ENCODE measurements around the gene CAMK2D.

Gene CAMK2D

DNA sequence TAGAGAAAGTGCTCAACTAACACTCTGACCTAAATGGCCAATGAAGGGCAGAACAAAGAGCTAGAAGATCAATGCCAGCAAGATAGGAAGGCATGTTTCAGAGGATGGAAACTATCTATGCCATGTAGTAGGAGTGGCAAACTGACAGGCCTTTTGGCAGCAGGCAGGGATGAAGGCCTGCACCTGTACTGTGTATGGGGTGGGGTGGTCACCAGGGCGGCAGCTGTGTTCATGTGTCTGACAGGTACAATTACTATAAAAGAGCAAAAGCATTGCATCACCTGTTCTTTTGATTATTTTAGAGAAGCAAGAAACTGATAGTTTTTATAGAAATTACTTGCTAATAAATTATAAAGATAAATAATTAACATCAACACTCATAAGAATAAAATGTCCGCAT is 239.1 kb downstream of the CAMK2D start:
- DNase-seq (ENCODE audit: low read depth) = no peak

- no peak for DNase-seq (ENCODE audit: low read depth)
These were observed 248.2 kb downstream of the CAMK2D start for GRCh38 chr4:113513382-113513781.

- no peak for DNase-seq (ENCODE audit: low read depth)
These were observed 248.7 kb downstream of the CAMK2D start for GRCh38 chr4:113512880-113513279.

DNA sequence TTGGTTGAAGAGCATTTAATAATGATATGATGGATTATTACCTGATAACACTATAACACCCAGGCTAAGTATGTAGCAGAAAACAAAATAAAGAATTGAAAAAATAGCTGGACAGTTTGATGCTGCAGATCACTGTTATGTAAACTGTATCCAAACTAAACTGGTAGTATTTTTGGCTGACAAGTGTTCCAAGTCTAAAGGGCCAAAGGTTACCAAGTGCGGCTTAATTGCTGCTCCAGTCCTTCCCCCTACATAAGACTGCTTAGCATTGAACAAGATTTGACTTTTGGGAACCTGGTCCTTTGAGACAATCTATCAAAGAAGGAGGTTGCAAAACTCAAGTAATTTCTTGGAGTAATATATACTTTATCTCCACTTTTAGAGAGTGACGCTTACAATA is 249.6 kb downstream of the CAMK2D start:
- no peak for DNase-seq (ENCODE audit: low read depth)

DNA sequence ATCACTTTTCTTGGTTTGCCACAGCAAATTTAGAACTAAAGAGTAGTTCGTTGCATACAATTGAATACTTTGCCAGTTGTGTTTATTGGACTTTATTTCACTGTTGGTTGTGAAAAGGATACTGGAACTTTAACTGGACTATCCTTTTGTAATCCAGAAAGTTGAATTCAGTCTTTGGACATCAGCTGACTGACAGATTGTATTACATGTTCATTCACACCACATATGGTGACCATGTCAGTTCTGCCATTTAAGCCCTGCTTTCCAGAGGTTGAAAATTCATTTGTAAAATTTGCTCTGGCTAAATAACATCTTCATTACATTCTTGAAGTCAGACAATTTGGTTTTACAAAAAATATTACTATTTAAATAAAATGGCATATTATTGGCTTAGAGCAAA is 251.7 kb downstream of the CAMK2D start:
- DNase-seq (ENCODE audit: low read depth) = no peak

GRCh38 chr4:113505044-113505443 is 256.5 kb downstream of the CAMK2D start:
- no peak for DNase-seq (ENCODE audit: low read depth)

DNA sequence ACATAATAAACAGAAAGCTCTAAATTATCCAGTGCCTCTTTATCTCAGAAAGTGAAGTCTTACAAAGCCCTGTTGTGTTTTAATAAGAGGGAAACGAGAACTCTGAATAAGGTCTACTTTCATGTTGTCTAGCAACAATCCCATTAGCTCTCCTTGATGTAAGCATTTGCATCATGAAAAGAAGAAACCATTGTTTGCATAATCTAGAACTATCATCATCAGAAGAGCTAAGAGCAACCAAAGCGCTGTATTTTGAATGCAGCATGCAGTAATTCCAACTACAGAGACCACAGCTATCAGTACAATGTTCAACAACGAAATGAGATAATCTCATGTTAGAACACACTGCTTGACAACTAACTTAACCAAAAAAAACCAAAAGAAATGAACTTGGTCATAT is 257.1 kb downstream of the CAMK2D start:
- DNase-seq (ENCODE audit: low read depth) = no peak

DNA sequence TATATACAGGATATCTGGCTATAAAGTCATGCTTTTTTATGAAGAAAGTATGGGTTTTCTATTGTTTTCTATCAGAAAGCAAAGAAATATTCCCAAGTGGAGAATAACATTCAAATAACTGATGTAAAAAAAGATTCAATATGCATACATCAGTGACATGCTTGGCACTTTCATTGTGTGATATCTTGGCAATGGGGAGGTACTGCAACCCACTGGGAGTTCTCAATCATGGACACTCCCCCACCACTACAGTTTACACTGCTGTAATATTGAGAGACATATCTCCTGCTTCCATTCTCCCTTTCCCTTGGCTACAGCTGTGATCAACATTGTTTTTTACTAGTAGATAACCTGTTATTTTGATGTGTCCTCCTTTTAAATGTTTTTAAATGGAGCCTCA is 257.8 kb downstream of the CAMK2D start:
- DNase-seq (ENCODE audit: low read depth) = no peak

DNA sequence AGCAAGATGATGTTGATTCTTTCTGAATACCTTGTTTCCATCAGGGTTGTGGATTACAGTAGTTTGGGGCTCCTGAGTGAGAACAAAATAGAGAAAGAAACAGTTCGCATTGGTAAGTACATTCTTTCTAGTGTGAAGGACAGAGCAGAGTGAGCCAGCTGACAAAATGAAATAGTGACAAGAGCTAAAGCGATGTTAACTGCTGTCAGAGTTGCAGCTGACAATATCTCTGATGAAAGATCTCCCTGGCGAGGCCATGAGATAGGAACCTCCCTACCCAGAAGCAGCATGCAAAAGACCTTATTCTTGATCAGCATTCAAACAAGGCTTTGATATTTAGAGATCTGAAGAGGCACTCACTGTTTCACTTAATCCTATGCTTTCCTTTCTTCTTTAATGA is 258.6 kb downstream of the CAMK2D start:
- DNase-seq (ENCODE audit: low read depth) = no peak

- DNase-seq (ENCODE audit: low read depth) = peak; percentile 42
These were observed 259.1 kb downstream of the CAMK2D start for GRCh38 chr4:113502476-113502875.

DNA sequence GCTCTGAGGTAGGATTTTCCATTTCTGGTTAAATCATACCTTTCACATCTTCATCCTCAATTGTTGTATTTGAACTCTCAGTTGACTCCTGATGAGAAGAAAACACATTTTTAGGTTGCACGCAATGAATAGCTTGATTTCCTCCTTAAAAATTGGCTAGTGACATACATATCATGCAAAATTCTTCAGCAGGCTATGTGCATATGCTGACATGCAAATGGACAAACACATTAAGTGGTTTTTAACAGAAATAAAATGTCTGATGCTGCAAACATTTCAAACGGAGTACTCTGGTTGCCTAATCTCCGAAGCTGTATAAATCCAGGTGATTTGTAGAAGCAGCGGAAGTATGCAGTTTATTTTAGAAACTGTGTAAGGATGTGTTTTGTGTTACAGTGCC is 261.1 kb downstream of the CAMK2D start:
- DNase-seq (ENCODE audit: low read depth) = no peak

GRCh38 chr4:113499696-113500095 is 261.8 kb downstream of the CAMK2D start:
- peak; percentile 60 for DNase-seq (ENCODE audit: low read depth)

DNA sequence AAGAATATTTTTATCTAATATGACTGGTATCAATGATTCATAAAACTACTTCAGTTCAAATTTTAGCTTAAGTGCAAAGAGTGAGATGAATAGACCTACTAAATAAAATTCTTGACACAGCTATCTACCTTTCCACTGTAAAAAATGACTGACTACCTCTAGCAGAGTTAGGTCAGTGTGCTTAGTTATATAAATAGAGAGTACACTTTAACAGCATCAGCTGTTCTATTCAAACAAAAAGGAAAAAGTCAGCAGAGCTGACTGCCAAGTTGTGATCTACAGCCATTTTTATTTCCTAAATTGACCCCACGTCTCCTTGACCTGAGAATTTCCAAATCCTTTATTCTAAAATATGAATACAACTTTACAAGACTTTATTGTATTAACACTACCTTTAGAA is 262.4 kb downstream of the CAMK2D start:
- no peak for DNase-seq (ENCODE audit: low read depth)

- DNase-seq (ENCODE audit: low read depth) = no peak
These were observed 264.2 kb downstream of the CAMK2D start for GRCh38 chr4:113497154-113497884.

GRCh38 chr4:113496698-113497097 is 264.8 kb downstream of the CAMK2D start:
- DNase-seq (ENCODE audit: low read depth) = no peak

DNA sequence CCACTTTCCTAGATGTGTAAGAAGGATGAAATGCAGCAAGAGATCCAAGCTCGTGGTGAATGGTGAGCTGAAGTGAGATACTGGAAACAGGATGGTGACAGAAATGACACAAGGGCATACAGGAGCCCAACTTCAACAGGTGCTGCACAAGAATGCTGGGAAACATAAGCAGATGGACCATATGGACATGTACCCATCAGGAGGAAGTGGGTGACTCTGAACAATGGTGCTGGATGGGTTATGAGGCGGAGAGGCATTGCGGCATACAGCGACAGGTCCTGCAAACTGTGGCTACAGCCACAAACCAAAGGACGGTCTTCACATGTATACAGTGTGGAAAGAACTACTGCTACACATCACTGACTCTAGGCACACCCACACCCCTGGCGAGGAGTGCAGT is 265.7 kb downstream of the CAMK2D start:
- DNase-seq (ENCODE audit: low read depth) = no peak

DNA sequence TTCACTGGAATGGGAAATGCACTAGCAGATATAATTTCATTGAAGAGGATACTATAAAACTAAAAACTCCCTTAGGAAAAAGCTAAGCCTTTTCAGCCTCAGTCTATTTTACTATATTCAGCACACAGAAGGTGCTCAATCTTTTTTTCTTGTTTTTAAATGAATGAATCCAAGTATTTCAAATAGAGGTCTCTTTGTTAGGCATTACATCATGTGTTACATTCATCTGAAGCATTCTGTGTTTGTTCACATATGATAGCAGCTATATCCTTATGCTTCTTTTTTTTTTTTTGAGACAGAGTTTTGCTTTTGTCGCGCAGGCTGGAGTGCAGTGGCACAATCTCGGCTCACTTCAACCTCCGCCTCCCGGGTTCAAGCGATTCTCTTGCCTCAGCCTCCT is 278.4 kb downstream of the CAMK2D start:
- DNase-seq (ENCODE audit: low read depth) = no peak

DNA sequence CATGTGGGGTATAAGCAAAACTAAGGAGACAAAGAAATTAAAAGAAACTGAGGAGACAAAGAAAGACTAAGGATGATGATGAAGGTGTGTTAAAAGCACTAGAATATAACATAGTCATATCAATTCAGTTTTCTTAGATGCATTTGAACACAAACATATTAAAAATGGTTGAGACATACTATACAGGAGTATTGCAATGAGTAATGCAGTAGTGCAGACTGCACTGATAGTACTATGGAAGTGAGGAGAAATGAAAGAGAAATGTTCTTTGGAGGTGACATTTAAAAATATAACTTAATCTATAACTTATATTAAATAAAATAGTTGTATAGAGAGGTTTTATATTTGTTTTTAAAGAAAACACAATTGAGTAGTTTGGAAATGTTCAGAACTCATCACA is 279.2 kb downstream of the CAMK2D start:
- DNase-seq (ENCODE audit: low read depth) = no peak

DNA sequence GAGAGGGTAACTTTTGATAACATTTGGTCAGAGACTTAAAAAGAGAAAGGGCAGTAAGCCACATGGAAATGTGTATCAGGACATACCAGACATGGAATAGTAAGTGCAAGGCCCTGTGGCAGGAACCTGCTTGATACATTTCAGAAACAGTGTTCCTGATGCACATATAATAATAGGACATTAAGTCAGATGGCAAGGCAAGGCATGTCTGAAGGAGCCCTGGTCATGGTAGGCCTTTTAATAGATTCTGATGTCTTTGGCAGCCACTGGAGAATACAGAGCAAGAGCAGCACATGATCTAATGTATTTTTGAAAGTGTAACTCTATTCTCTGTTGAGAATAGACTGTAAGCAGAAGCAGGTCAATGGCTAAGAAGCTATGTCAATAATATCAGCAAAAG is 279.7 kb downstream of the CAMK2D start:
- DNase-seq (ENCODE audit: low read depth) = no peak

GRCh38 chr4:113480109-113480508 is 281.4 kb downstream of the CAMK2D start:
- no peak for DNase-seq (ENCODE audit: low read depth)

GRCh38 chr4:113478032-113478431 is 283.5 kb downstream of the CAMK2D start:
- DNase-seq (ENCODE audit: low read depth) = no peak

GRCh38 chr4:113476800-113477199 is 284.7 kb downstream of the CAMK2D start:
- peak; percentile 59 for DNase-seq (ENCODE audit: low read depth)

GRCh38 chr4:113474017-113474416 is 287.5 kb downstream of the CAMK2D start:
- peak; percentile 66 for DNase-seq (ENCODE audit: low read depth)

DNA sequence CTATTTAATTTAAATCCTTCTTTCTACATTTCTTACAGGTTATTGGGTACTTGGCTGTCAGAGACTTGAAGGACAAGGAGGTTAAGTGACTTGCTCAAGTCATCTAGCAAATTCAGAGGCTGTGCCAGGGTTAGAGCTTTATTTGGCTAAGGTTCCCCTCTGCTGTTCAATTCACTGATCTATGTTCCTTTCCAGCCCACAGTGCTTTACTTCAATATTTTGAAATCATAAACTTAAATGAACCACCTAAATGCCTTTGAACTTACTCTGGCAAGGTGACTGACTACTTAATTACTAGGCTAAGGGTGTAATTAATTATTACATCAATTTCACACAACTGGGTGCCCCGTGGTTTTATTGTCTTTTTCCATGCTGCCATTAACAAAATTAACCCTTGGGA is 288.7 kb downstream of the CAMK2D start:
- no peak for DNase-seq (ENCODE audit: low read depth)

All from ELR (cell line).